Spleen (tissue), 7 donors: ENCODE results near the gene FUT8.
"Not testable (repeated sequence)": the region's sequence is repeated elsewhere in the genome, so short reads cannot be mapped to it uniquely, and the experiment has no call there.

Experiments
- POLR2A ChIP-seq, 3 donors: fragments of 450-650 bp; IDR thresholded peaks; one replicate each; pipeline ENCODE4 v1.5.1; 2017; ENCODE audit warnings: antibody characterized with exemption in 3 of 3, mild to moderate bottlenecking in 1 of 3
- POLR2AphosphoS5 ChIP-seq, 3 donors: sonication (generic); formaldehyde crosslinking; IDR thresholded peaks; one replicate each; pipeline ENCODE4 v1.5.1; 2017; ENCODE audit warnings: antibody characterized with exemption in 3 of 3
- TF ChIP-seq, protein P1 (sequence below), 11 experiments: fragments of 200-600 bp in 7 of 11; fragments of 450-650 bp in 4 of 11; sonication (generic) in 4 of 11; IDR thresholded peaks in 8 of 11; conservative IDR thresholded peaks in 3 of 11; 1 replicate in 7 of 11; 2 replicates in 4 of 11; pipeline versions ENCODE4 v1.4.0 to v1.8.0; 2016 to 2021; ENCODE audit warnings: antibody characterized with exemption in 11 of 11, inconsistent platforms in 4 of 11, mild to moderate bottlenecking in 1 of 11
- donor health status: DM: no; HTN: no; CAD: no; lungs with moderate emphysema.
- donor health status: DM: no; HTN: no; CAD: no.
- donor health status: DM: no; HTN: no; CAD: no.

DNA sequence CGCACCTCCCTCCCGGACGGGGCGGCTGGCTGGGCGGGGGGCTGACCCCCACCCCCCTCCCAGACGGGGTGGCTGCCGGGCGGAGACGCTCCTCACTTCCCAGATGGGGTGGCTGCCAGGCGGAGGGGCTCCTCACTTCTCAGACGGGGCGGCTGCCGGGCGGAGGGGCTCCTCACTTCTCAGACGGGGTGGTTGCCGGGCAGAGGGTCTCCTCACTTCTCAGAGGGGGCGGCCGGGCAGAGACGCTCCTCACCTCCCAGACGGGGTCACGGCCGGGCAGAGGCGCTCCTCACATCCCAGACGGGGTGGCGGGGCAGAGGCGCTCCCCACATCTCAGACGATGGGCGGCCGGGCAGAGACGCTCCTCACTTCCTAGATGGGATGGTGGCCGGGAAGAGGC is 280.0 kb downstream of the FUT8 start:
- TF ChIP-seq, protein P1, sequence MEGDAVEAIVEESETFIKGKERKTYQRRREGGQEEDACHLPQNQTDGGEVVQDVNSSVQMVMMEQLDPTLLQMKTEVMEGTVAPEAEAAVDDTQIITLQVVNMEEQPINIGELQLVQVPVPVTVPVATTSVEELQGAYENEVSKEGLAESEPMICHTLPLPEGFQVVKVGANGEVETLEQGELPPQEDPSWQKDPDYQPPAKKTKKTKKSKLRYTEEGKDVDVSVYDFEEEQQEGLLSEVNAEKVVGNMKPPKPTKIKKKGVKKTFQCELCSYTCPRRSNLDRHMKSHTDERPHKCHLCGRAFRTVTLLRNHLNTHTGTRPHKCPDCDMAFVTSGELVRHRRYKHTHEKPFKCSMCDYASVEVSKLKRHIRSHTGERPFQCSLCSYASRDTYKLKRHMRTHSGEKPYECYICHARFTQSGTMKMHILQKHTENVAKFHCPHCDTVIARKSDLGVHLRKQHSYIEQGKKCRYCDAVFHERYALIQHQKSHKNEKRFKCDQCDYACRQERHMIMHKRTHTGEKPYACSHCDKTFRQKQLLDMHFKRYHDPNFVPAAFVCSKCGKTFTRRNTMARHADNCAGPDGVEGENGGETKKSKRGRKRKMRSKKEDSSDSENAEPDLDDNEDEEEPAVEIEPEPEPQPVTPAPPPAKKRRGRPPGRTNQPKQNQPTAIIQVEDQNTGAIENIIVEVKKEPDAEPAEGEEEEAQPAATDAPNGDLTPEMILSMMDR (IDR thresholded peaks at IDR 0.05 in 8 of 11, conservative IDR thresholded peaks at IDR 0.05 in 3 of 11): not testable (repeated sequence)
- not testable (repeated sequence) for TF ChIP-seq POLR2A, POLR2AphosphoS5 (IDR thresholded peaks at IDR 0.05)
